DMS 273 (cell line): ENCODE results near the gene SLC37A2.
"Not testable (repeated sequence)": the region's sequence is repeated elsewhere in the genome, so short reads cannot be mapped to it uniquely, and the experiment has no call there.

Experiments
- DNase-seq: peaks from one replicate; lab custom pipeline; 2025; ENCODE audit not compliant: unreplicated experiment; lab: John Stamatoyannopoulos, UW

The SLC37A2 gene

DNA sequence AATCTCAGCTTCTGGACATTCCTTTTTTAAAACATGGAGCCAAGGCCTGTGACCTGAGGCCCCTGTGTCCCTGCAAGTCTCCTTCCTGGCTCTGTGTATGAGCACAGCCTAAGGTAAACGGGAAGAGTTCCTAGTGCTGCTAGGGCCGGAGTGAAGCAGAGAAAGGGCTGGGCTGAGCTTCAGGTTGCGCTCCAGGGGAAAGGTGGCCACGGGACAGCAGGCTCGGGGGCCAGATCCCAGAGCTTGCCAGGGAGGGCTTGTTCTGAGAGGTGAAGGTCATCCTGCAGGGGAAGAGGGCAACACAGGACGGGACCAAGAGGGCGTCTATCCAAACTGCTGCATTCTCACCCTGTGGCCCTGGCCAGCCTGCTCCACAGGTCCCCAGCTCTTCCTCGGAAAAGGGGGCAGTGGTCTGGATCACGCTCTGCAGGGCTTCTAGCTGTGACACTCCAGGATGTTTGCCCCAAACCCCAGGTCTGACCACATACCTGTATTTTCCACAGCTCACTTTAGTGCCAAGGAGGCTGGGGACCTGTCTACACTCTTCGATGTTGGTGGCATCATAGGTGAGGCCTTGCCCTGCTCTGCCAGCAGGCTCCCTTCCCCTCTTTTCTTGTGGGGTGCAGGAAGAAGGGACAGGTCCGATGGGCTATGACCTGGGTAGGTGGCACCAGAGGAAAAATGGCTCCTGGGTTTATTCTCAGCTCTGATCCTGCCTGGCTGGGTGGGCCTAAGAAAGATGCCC is 20.4 kb downstream of the SLC37A2 start:
- no peak for DNase-seq

DNA sequence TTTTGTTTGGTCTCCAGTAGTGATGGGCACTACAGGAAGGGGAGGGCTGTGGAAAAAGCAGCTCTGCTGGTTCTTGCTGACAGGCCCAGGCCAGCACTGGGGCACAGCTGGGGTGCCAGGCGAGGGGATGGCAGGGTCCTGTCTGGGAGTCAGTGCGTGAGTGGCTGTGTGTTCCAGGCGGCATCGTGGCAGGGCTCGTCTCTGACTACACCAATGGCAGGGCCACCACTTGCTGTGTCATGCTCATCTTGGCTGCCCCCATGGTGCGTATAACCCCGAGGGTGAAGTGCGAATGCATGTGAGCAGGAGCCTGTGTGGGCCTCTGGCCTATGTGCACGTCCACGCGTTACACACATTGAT is 20.9 kb downstream of the SLC37A2 start:
- no peak for DNase-seq

DNA sequence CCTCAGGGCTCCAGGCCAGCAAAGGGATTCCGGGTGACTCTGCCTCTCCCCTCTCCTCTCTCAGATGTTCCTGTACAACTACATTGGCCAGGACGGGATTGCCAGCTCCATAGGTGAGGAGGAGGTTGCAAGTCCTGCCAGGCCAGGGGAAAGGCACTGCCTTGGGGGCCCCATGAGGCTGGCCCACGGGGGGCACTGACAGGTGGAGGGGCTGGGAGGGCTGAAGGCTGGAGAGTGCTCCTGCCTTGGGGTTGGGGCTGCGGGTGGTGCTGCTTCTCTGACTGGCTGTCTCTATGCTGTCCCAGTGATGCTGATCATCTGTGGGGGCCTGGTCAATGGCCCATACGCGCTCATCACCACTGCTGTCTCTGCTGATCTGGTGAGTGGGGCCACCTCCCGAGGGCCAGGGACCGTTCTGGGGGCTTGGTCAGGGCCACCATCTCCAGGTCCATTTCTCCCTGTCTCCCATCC is 21.7 kb downstream of the SLC37A2 start:
- DNase-seq, result no peak

DNA sequence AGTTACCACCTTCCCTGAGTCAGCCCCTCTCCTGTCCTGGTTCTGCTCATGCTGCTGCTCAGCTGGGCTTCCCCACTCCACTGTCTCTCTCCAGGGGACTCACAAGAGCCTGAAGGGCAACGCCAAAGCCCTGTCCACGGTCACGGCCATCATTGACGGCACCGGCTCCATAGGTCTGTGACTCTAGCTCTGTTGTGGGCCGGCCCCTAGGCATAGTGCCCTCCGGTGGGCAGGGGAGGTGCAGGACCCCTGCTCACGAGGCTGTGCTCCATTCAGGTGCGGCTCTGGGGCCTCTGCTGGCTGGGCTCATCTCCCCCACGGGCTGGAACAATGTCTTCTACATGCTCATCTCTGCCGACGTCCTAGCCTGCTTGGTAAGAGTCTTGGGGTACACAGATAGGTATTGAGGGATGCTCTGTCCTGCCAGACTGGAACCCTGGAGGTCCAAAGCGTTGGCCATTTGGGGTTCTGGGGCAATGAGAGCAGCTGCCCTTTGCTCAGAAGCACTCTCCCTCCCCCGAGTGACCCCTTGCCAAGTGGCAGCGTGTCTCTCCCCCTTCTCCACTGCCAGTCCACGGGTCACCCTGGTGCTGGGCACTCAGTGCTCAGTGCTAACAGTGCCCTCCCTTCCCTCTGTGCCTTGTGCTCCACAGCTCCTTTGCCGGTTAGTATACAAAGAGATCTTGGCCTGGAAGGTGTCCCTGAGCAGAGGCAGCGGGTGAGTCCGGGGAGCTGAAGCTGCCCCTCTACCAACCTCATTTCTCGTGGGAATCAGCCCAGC is 22.4 kb downstream of the SLC37A2 start:
- DNase-seq, result no peak

DNA sequence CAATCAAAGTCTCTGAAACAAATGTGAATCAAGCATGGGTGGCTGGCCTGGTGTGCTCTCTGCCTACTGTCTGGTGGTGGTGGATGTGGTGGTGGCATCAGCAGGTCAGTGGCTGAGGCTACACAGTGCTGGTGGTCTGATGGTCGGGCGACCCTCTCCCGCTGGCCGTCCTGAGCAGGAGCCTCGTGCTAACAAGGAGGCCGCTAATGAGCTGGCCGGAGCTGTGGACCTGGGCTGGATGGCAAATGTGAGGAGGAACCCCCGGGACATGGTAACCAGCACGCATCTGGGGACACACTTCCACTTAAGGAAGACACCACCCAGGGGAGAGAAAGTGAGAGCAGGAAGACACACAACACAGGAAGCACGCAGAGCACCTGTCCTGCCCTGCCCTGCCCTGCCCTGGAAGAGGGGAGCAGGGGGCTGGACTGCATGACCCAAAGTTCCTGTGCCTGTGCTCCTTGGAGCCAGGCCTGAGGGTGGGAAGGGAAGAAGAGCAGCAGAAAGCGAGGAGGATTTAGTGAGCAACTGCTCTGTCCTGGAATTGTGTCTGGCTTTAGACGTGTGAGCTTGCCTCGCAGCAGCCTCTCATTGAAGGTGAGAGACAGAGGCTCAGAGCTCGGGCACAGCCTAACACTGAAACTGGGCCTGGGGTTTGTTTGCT is 23.7 kb downstream of the SLC37A2 start:
- no peak for DNase-seq

DNA sequence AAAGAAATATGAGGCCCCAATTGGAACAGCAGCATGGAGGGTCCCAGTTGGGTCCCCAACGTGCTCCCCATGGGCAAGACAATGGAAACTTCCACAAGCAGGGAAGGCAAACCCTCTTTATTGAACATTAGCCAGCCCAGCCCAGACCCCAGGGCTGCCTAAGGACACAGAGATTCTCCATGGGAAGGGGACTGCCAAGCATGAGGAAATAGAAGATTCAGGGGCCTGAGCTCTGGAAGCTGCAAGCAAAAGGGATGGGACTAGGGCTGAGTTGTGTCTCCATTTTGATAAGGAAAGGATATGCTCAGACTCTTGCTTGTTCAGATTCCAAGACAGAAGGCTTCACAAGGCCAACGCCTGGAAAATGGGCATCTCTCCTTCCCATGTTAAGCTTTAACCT is 25.0 kb downstream of the SLC37A2 start:
- DNase-seq, result no peak

DNA sequence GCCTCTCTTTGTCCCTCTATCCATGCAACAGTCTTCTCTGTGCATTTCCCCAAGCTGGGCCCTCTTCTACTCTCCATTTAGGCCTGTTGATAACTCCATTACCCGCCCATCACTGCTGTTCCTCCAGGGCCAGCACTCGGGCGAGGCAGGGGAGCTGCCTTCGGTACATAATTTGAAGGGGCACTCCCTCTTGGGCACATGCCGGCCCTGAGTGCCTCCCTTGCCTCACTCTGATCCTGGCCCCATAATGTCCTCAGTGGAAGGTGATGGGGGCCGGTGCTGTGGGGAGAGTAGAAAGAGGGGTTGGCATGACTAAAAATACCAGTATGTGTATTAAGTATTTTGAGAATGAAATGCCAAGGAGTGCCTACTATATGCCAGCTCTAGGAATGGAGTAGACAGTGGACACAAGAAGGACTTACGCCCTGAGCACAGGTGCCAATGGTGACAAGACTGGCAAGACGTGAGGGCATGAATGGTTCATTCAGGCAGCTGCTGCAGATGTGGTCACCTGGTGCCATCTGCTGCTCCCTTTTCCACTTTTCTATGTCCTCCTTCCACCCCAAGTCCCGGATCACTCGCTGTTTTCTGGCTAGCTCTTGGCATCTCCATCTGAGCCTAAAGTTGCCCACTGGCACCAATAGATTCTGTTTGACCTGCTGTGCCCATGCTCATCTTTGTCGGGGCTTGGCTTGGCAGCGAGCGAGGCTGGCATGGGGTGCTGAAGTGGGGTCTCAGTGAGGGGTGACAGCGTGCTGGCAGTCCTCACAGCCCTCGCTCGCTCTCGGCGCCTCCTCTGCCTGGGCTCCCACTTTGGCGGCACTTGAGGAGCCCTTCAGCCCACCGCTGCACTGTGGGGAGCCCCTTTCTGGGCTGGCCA is 25.7 kb downstream of the SLC37A2 start:
- no peak for DNase-seq

DNA sequence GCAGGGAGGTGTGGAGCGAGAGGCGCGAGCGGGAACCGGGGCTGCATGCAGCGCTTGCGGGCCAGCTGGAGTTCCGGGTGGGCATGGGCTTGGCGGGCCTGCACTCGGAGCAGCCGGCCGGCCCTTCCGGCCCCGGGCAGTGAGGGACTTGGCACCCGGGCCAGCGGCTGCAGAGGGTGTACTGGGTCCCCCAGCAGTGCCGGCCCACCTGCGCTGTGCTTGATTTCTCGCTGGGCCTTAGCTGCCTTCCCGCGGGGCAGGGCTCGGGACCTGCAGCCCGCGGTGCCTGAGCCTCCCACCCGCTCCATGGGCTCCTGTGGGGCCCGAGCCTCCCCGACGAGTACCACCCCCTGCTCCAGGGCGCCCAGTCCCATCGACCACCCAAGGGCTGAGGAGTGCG is 26.4 kb downstream of the SLC37A2 start:
- not testable (repeated sequence) for DNase-seq

DNA sequence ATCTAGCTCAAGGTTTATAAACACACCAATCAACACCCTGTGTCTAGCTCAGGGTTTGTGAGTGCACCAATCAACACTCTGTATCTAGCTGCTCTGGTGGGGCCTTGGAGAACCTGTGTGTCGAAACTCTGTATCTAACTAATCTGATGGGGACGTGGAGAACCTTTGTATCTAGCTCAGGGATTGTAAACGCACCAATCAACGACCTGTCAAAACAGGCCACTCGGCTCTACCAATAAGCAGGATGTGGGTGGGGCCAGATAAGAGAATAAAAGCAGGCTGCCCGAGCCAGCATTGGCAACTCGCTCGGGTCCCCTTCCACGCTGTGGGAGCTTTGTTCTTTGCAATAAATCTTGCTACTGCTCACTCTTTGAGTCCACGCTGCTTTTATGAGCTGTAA is 27.0 kb downstream of the SLC37A2 start:
- DNase-seq, result not testable (repeated sequence)

DNA sequence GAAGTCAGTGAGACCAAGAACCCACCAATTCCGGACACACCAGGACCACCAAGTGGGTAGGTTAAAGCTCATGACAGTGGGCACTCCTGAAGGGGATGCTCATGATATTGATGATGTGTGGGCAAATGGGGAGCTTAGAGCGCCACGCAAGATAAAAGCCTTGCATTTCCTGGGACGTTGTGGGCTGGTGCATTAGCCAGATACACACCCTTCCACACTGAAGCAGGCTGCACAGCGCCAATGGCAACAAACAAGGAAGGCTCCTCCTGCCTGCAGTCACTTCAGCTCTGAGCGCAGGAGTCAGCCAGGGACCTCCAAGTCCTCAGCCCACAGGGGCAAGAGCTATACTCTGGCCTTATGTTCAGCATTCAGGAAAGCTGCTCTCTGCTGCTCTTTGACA is 27.7 kb downstream of the SLC37A2 start:
- DNase-seq, result no peak

DNA sequence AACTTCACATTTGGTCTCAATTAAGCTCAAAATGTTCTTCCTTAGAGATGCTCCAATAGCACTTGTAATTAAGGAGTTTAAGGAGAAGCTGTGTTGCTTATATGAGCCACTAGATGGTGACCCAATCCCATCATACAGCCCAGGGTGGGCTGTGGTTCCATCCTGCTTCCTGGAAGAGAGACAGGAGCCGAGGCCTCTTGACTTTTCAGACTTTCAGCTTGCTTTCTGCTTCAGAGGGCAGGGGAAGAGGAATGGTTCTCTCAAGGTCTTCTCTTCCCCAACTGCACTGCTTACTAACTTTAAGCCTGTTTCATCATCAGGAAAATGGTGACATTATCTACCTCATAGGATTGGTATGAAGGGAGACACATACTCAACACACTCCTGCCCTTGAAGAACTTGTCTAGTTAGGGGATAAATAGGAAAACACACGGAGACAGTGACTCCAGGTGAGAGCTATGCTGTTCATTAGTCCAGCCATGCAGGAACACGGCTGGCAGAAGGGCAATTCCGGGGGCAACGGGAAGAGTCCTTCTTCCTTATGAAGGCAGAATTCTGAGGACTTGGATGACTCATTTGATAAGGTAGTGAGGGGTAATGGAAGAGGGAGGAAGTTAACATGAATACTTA is 28.3 kb downstream of the SLC37A2 start:
- DNase-seq, result peak; percentile 76

DNA sequence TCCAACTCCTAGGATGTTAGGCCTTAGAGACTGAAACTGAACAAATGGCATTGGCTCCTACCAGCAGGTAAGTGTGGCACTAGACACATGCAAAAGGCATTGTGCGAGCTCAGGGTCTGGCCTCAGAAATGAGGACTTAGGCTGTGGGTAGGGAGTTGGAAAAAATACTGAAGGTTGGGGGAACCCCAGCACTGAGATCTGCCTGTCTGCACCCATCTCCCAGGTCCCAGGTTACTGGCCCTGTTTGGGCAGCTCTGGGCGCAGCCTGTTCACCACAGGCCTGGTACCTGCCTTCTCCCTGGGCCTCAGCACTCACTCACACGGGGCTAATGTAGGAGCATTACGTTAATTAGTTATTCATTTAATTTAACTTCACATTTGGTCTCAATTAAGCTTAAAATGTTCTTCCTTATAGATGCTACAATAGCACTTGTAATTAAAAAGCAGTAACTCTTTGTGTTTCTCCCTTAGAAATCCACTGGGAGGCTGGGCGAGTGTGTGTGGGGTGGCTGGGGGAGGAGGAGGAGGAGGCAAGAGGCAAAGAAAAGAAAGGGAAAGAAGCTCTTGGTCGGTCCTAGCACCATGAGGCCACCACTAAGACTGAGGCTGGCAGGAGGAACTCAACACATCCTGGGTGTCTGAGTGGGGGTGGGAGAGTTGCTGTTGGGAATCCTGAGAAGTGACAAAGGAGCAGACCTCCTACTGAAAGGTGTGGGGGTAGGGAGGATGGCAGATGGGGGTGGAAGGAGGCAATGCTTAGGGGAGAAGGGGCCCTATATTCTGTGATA is 29.0 kb downstream of the SLC37A2 start:
- DNase-seq, result no peak

DNA sequence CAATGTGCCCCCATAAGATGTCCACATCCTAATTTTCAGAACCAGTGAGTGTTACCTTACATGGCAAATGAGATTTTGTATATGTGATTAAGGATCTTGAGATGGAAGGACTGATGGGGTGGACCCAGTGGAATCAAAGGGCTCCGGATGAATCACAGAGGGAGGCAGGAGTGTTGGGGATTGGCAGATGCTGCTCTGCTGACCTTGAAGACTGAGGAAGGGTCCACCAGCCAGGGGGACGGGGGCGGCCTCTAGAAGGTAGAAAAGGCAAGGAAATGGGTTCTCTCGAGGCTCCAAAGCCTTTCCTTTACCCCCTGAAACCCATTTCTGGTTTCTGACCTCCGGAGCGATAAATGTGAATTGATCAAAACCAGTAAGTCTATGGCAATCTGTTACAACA is 29.6 kb downstream of the SLC37A2 start:
- DNase-seq, result no peak

DNA sequence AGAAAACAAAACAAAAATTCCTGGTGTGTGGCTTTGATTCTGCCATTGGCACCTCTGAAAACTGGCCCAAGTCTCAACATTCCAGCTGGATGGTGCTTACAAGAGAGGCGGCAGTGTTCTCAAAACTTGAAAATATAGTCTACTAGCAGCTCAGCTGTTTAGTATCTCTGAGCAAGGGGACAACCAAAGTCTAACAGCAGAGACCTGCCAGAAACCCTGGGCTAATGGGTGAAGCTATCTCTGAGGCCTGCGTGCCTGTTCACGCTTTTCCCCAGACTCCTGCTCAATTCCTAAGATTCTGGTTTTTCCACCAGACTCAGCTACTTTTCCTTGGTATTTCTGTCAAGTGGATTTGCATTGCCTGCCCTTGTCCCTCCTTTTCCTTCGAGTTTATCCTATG is 30.4 kb downstream of the SLC37A2 start:
- DNase-seq, result no peak

DNA sequence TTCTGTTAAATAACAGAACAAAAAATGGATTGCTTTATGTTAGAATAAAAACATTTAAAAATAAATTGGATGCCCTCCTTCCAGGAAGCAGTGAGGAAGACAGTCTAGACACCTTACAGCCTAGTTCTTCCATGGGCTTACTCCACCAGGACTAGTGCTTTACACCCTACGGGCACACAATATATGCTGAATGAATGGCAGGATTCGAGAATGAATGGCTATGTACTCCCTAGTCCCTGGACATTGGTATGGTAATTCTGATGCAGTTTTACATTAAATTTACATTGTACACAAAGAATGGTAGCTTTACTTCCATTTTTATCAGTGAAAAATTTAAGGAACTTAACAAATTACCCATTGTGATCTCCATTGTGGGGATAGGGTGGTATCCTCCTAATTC is 31.6 kb downstream of the SLC37A2 start:
- no peak for DNase-seq

DNA sequence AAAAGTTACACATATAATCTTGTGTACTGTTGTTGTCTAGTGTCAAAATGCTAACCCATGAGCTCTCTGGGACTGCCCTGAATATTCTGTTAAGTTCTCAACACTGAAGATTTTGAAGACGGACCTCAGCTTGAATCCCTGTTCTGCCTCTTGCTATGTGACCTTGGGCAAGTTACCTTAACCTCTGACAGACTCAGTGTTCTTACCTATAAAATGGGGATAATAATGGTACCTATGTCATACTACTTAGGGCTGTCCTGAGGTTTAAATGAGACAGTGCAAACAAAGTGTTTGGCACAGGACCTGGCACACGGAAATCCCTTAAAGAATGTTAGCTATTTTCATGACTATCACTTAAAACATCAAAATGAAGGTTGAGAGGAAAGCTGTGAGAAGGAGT is 37.0 kb downstream of the SLC37A2 start:
- no peak for DNase-seq

DNA sequence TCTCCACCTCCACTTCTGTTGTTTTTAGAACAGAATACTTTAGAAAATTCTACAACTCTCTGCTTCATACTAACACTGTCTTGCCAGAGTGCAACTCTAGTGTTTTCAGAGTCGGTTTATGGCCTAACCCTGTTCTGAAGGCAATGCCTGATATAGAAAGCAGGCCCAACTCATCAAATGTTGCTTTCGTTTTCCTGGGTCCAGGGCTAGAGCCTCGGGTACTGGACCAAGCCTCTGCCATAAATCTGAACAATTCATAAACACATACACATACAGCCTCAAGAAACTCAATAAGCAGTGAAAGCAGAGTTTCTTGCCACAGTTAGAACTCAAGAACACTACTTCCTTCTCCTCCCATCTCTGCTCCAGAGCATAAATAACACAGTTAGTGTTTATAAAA is 38.5 kb downstream of the SLC37A2 start:
- no peak for DNase-seq

DNA sequence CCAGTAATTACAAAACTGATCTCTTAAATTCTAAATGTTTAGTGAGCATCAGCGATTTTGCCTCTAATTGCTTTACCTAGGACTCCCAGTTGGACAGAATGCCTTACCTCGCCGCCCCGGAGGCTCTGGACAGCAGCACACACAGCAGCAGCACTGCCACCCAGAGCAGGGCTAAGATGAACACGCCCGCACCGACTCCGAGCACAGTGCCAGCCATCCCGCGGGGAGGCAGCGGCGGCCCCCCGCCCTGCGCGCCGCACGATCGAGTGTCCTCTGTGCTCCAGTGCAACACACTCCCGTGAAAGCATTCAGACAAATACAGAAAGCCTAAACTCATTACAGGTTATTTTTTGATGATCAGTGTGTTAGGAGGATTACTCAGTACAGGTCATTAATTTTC is 38.9 kb downstream of the SLC37A2 start:
- no peak for DNase-seq

DNA sequence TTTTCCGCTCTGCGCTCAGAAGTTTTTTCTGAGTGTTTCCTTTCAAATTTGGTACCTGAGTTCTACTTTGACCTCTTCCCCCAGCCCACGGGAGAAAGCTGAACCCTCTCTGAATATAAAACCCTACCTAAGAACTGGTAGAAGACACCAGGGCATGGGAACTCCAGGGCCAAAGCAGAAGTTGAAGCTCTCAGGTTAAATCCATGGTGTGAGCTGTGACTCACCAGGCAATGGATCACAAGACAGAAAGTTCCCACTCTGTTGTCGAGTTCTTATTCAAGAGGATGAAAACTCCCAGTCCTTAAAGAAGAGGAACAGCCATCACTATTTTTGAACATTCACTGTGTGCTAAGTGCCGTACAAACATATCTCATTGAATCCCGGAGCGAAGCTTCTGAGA is 39.4 kb downstream of the SLC37A2 start:
- no peak for DNase-seq

DNA sequence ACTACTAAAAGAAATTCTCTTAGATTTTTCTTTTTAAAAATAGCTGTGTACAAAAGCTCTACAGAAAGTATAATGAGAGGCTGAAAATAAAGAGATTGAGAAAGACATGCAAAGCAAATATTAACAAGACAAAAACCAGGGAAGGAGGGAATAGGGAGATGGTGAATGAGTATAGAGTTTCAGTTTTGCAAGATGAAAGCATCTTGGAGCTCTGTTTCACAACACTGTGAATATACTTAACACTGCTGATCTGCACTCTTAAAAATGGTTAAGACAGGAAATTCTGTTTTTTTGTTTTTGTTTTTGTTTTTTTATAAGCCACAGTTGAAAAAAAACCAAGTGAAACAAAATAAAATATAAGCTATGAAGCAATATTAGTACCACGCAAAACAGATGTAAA is 42.8 kb downstream of the SLC37A2 start:
- no peak for DNase-seq
